Upper lobe of left lung (tissue), 6 donors: ENCODE results near the gene MBL2. TPM values are rescaled to one million over a fixed set of nuclear protein-coding genes. Genes with fewer than 3 reads are reported as not detected.

Experiments
- ATAC-seq, 2 donors: fragments of 200-7000 bp; cut with Tn5 transposase; one replicate each; pipeline ENCODE4 v1.9.1; 2022; ENCODE audit warnings: mild to moderate bottlenecking in 2 of 2, moderate library complexity in 2 of 2; ENCODE audit not compliant: low FRiP score in 2 of 2
- DNase-seq, 2 donors: peaks; one replicate each; pipeline ENCODE4 v3.0.0-alpha.2; 2019 to 2020
- H3K27ac ChIP-seq, 4 donors: fragments of 200-600 bp; sonication (generic); one replicate each; pipeline ENCODE4 v1.5.1; 2016 to 2019
- H3K27me3 ChIP-seq, 4 donors: fragments of 200-600 bp; sonication (generic); one replicate each; pipeline ENCODE4 v1.5.1; 2017 to 2019
- H3K36me3 ChIP-seq, 4 donors: fragments of 200-600 bp; sonication (generic); one replicate each; pipeline ENCODE4 v1.5.1; 2016 to 2019
- H3K4me1 ChIP-seq, 4 donors: fragments of 200-600 bp; sonication (generic); one replicate each; pipeline ENCODE4 v1.5.1; 2018 to 2019
- H3K4me3 ChIP-seq, 4 donors: fragments of 200-600 bp; sonication (generic); one replicate each; pipeline ENCODE4 v1.5.1; 2017 to 2019; ENCODE audit warnings: mild to moderate bottlenecking in 2 of 4, moderate library complexity in 1 of 4
- H3K9me3 ChIP-seq, 4 donors: fragments of 200-600 bp; sonication (generic); one replicate each; pipeline ENCODE4 v1.5.1; 2018 to 2019
- EP300 ChIP-seq, 4 donors: sonication (generic); formaldehyde crosslinking; IDR thresholded peaks; one replicate each; pipeline ENCODE4 v1.5.1; 2017; ENCODE audit warnings: antibody characterized with exemption in 4 of 4, control low read depth in 2 of 4
- POLR2A ChIP-seq, 4 donors: fragments of 450-650 bp; IDR thresholded peaks; one replicate each; pipeline ENCODE4 v1.5.1; 2016 to 2017; ENCODE audit warnings: antibody characterized with exemption in 4 of 4, mild to moderate bottlenecking in 2 of 4
- POLR2AphosphoS5 ChIP-seq, 2 donors: sonication (generic); formaldehyde crosslinking; IDR thresholded peaks; one replicate each; pipeline ENCODE4 v1.5.1; 2017; ENCODE audit warnings: antibody characterized with exemption in 2 of 2
- WGBS, 2 donors: methylation state at CpG; one replicate each; pipeline ENCODE4 v1.1.5; 2017 to 2018; 5-methylcytosine and 5-hydroxymethylcytosine counted together
- total RNA-seq, 6 donors: library from RNA; depleted of rRNA in 4 of 6; stranded (reverse); fragments of >200 nt in 4 of 6; gene quantifications; one replicate each; pipeline versions ENCODE4 v1.1.0 to v1.2.1, GENCODE V29; 2016 to 2021
- TF ChIP-seq, protein P1 (sequence below), 6 experiments: fragments of 450-650 bp in 4 of 6; fragments of 200-600 bp in 2 of 6; sonication (generic) in 2 of 6; IDR thresholded peaks; one replicate each; pipeline ENCODE4 v1.5.1; 2016 to 2019; ENCODE audit warnings: antibody characterized with exemption in 6 of 6
- donor health status: DM: no; HTN: no; CAD: no; lungs with moderate emphysema.
- donor health status: DM: no; HTN: yes; CAD: no; lungs with severe emphysema.

The MBL2 gene
- total RNA-seq, 6 donors from 2014 or later, result 0.10 TPM; not detected in 5

DNA sequence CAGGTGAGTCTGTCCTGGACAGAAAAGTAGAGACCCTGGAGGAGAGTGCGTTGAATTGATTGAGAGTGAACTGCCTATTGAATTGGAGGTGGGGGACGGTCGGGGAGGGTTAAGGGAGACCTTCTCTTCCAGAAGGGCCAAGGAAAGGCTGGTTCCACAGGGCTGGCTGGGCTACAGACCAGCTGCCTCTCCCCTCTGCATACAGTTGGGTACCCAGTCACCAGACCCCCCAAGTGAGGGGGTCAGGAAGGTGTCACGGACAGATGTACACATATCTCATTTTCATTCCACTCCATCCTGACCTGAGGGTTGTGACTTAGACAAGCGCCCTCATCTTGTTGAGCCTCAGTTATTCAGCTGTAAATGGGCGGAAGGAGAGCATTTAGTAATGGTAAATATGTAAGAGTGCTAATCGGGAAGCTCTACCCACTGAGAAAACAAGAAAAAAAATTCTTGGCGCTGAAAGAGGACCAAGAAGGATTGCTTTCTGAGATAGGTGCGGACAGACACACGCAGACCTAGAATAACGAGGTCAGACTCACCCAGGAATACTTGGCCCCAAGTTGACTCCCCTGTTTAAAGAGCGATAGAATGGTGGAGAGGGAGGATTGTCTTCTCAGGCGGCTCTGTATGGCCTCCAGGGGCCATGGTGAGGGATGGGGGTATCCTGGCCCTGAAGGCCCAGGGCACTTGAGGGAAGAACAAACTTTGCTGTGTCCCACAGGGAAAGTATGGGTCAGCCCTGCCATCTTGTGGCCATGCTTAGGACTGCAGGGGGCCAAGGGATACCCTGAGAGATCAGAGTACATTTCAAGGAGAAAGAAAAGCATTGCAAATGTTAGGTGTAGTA lies 7.2 kb upstream of the MBL2 start:
- Histone ChIP-seq H3K4me3 (no peak overlapping the region), H3K36me3 (no peaks in the 10 kb centered on the region), H3K27ac (no peak overlapping the region), H3K27me3 (no peaks in the 10 kb centered on the region), H3K9me3 (no peaks in the 10 kb centered on the region), H3K4me1 (peaks cover 0 to 3% (median 0%) of the 10 kb centered on the region in 4 donors)
- 73 to 74% methylated on average over 13 of the region's 13 CpGs for WGBS, 2 donors
- ATAC-seq (peak in 1 of 2 donors; percentile 83), DNase-seq (peak in 1 of 2 donors; percentile 37)
- TF ChIP-seq, protein P1, sequence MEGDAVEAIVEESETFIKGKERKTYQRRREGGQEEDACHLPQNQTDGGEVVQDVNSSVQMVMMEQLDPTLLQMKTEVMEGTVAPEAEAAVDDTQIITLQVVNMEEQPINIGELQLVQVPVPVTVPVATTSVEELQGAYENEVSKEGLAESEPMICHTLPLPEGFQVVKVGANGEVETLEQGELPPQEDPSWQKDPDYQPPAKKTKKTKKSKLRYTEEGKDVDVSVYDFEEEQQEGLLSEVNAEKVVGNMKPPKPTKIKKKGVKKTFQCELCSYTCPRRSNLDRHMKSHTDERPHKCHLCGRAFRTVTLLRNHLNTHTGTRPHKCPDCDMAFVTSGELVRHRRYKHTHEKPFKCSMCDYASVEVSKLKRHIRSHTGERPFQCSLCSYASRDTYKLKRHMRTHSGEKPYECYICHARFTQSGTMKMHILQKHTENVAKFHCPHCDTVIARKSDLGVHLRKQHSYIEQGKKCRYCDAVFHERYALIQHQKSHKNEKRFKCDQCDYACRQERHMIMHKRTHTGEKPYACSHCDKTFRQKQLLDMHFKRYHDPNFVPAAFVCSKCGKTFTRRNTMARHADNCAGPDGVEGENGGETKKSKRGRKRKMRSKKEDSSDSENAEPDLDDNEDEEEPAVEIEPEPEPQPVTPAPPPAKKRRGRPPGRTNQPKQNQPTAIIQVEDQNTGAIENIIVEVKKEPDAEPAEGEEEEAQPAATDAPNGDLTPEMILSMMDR (IDR thresholded peaks at IDR 0.05), result peak; percentile 71 to 85 (median 80)
- no peak for TF ChIP-seq EP300 (IDR thresholded peaks at IDR 0.05)

DNA sequence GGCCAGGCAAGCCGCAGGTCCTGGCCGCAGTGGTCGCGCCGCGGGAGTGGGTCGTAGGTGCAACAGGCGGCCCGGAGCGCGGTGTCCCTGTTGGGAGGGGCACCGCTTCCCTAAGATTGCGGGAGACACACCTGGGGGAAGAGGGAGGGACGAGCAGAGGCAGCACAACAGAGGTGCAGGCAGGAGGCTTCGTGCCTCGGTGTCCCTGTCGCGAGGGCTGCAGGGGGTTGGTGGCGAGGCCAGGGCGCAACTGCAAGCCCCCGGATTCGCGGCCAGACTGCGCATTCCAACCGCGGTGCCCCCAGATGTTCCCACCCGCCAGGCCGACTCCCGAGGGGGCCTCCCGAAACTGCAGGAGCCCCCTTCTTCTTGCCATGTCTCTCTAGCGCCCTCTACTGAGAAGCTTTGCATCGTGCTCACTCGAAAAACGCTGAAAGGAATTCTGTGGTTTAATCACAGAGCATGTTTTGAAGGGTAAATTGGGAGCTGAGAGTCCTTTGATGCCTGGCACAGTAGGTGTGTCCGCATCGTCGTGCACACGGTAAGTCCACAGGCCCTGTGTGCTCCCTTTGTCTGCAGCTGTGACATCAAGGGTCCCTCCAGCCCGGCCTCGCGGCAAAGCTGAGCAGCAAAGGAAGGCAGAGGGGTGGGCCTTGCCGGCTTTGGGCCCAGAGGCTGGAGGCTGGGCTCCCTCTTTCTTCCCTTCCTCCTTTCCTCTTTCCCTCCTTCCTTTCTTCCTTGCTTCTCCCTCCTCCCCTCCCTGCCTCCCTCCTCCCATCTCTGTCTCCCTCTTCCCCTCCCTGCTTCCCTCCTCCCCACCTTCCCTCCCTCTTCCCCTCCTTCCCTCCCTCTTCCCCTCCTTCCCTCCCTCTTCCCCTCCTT lies 6.2 kb upstream of the MBL2 start:
- ATAC-seq, result no peak
- Histone ChIP-seq H3K27ac (no peak overlapping the region), H3K9me3 (no peaks in the 10 kb centered on the region), H3K4me1 (peaks cover 0 to 3% (median 0%) of the 10 kb centered on the region in 4 donors), H3K4me3 (no peak overlapping the region), H3K36me3 (no peaks in the 10 kb centered on the region), H3K27me3 (no peaks in the 10 kb centered on the region)
- peak in 1 of 2 donors; percentile 62 for DNase-seq
- 42 to 54% methylated on average over 25 to 40 of the region's 42 CpGs for WGBS, 2 donors
- TF ChIP-seq, protein P1 (IDR thresholded peaks at IDR 0.05), result peak in 2 of 6 experiments; percentile 8 to 22
- TF ChIP-seq POLR2AphosphoS5 (IDR thresholded peaks at IDR 0.05), result no peak

DNA sequence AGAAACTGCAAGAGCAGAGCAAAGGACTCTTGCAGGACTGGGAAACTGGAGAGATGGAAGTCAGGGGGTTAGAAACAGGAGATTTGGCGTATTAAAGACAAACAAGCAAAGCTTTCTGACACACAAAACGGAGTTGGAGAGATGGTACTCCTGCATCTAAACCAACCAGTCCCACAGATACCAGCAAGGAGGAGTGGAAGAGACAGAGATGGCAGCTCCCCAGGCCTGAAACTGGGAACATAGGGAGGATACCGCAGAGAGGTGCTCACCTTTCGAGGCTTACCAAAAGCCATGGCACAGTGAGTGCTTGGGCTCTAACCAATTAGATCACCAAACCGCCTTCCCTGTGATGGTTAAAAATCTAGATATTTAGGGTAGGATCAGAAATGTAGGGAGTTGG lies 4.8 kb upstream of the MBL2 start:
- Histone ChIP-seq H3K36me3 (no peaks in the 10 kb centered on the region), H3K27me3 (no peaks in the 10 kb centered on the region), H3K27ac (no peak overlapping the region), H3K4me1 (peaks cover 0 to 3% (median 0%) of the 10 kb centered on the region in 4 donors), H3K9me3 (no peaks in the 10 kb centered on the region), H3K4me3 (no peak overlapping the region)
- ATAC-seq, result no peak
- 78 to 87% methylated on average over 5 of the region's 5 CpGs for WGBS, 2 donors
- TF ChIP-seq POLR2AphosphoS5 (IDR thresholded peaks at IDR 0.05) (no peak), POLR2A (IDR thresholded peaks at IDR 0.05) (no peak), EP300 (IDR thresholded peaks at IDR 0.05) (no peak)
- TF ChIP-seq, protein P1 (IDR thresholded peaks at IDR 0.05), result no peak
- no peak for DNase-seq

DNA sequence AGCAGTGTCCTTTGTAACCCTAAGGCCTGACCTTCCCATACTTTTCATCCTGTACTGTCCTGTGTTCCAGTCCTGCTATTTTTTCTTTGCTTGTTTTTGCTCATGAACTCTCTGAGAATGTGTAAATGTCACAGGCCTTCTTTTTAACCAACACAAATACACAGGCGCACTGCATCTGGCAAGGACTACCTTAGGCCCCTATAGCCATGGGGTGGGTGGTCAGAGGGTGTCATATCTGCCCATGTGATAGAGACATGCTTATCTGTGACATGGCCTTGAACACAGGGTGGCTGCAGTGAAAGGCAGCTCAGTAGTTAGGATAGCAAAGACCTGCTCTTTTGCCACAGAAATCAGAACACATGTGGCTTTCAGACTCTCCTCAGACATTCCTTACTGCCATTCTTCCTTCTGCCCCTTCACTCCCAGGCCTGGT lies 3.9 kb upstream of the MBL2 start:
- no peak overlapping the region for H3K4me3 ChIP-seq
- no peak for TF ChIP-seq POLR2AphosphoS5 (IDR thresholded peaks at IDR 0.05)
- TF ChIP-seq POLR2A (IDR thresholded peaks at IDR 0.05), result no peak
- TF ChIP-seq, protein P1 (IDR thresholded peaks at IDR 0.05), result no peak
- no peak for TF ChIP-seq EP300 (IDR thresholded peaks at IDR 0.05)
- H3K36me3 ChIP-seq, result no peaks in the 10 kb centered on the region
- no peak for DNase-seq
- H3K27ac ChIP-seq, result no peak overlapping the region
- ATAC-seq, result no peak
- 0% methylated on average over 1 of the region's 1 CpG; no CpG with 5 or more reads in 1 of the 2 donors for WGBS, 2 donors
- H3K9me3 ChIP-seq, result no peaks in the 10 kb centered on the region
- H3K4me1 ChIP-seq, result peaks cover 0 to 3% (median 0%) of the 10 kb centered on the region in 4 donors
- no peaks in the 10 kb centered on the region for H3K27me3 ChIP-seq
